ENCODE results near the gene ASF1A. TPM values are rescaled to one million over a fixed set of nuclear protein-coding genes. Genes with fewer than 3 reads are reported as not detected.

The ASF1A gene
- total RNA-seq, 1 experiment from 2014 or later, result 33.9 TPM

Other genes with a start within 250 kb of the ASF1A start
- gene CEP85L, start 242.6 kb upstream of the ASF1A start, total RNA-seq (2014; rRNA removed), result 9.6 and 10.9 TPM in 2 replicates
- 8.6 and 12.1 TPM in 2 replicates for gene MCM9, start 41.0 kb downstream of the ASF1A start, total RNA-seq (2014; rRNA removed)
- gene FAM184A, start 184.5 kb downstream of the ASF1A start, total RNA-seq (2014; rRNA removed), result 0.29 and 0.51 TPM in 2 replicates